GM12878 (cell line): ENCODE results near the gene HORMAD2. TPM values are rescaled to one million over a fixed set of nuclear protein-coding genes. Genes with fewer than 3 reads are reported as not detected.

Experiments
- ATAC-seq: fragments of 200-7000 bp; cut with Tn5 transposase; 3 replicates; pipeline ENCODE4 v1.9.1; 2020; ENCODE audit warnings: mild to moderate bottlenecking, moderate library complexity
- BruUV-seq: library from RNA; stranded (reverse); fragments of 400-500 nt; replicated peaks from 2 replicates; lab custom pipeline; 2021; lab: Mats Ljungman, UMichigan
- CTCF ChIA-PET: fragments of 300-600 bp; sonication (Branson Sonifier 250); formaldehyde crosslinking; extraction: SDS; loops from one replicate; lab custom pipeline; 2021; ENCODE audit warnings: inconsistent platforms; lab: Yijun Ruan, JAX
- POLR2A ChIA-PET: fragments of 350-600 bp; formaldehyde crosslinking; extraction: SDS; loops from one replicate; lab custom pipeline; 2021; ENCODE audit warnings: inconsistent platforms; lab: Charles Lee
- RAD21 ChIA-PET: fragments of 300-600 bp; sonication (Branson Sonifier 250); formaldehyde crosslinking; loops from one replicate; lab custom pipeline; 2023; ENCODE audit warnings: antibody characterized with exemption; ENCODE audit not compliant: unreplicated experiment; lab: Charles Lee
- SMC1A ChIA-PET: fragments of 300-600 bp; sonication (Branson Sonifier 250); formaldehyde crosslinking; loops from one replicate; lab custom pipeline; 2023; ENCODE audit not compliant: unreplicated experiment, uncharacterized antibody; lab: Charles Lee
- DNase-seq: peaks from one replicate; pipeline ENCODE4 v3.0.0-alpha.2; 2011; ENCODE audit warnings: low read depth, low spot score
- FAIRE-seq: peaks from 3 replicates; lab custom pipeline; 2011; peaks lifted over from hg19 to GRCh38; lab: Jason Lieb, UNC
- H2AFZ ChIP-seq: 2 replicates; pipeline ENCODE4 v1.6.0; 2011; ENCODE audit warnings: low read depth, low read length, control low read depth; ENCODE audit not compliant: control insufficient read depth
- H3K27ac ChIP-seq: 2 replicates; pipeline ENCODE4 v1.5.1; 2011; ENCODE audit warnings: control low read depth; ENCODE audit not compliant: control insufficient read depth, insufficient read depth
- H3K27me3 ChIP-seq, 2 experiments: replicated peaks in 1 of 2; 2 replicates each; pipeline versions ENCODE4 v1.6.0 to v1.6.1; 2011; ENCODE audit warnings: low read length in 1 of 2; ENCODE audit not compliant: control insufficient read depth in 2 of 2, insufficient read depth in 2 of 2
- H3K36me3 ChIP-seq, 2 experiments: 2 replicates each; pipeline ENCODE4 v1.5.1; 2011; ENCODE audit warnings: low read length in 1 of 2; ENCODE audit not compliant: control insufficient read depth in 2 of 2, insufficient read depth in 2 of 2
- H3K4me1 ChIP-seq: 2 replicates; pipeline ENCODE4 v1.6.1; 2011; ENCODE audit warnings: mild to moderate bottlenecking, low read length, moderate library complexity, mixed read lengths; ENCODE audit not compliant: control insufficient read depth, insufficient read depth
- H3K4me2 ChIP-seq: 2 replicates; pipeline ENCODE4 v1.6.0; 2011; ENCODE audit warnings: control low read depth; ENCODE audit not compliant: control insufficient read depth, insufficient read depth
- H3K4me3 ChIP-seq: fragments of 200-600 bp; sonication (generic); 2 replicates; pipeline ENCODE4 v1.5.1; 2016
- H3K79me2 ChIP-seq: 2 replicates; pipeline ENCODE4 v1.6.0; 2011; ENCODE audit warnings: low read length; ENCODE audit not compliant: control insufficient read depth, insufficient read depth
- H3K9ac ChIP-seq: 2 replicates; pipeline ENCODE4 v1.8.0; 2011; ENCODE audit warnings: low read length, control low read depth, mixed read lengths; ENCODE audit not compliant: control insufficient read depth, insufficient read depth
- H3K9me3 ChIP-seq: replicated peaks from 3 replicates; pipeline ENCODE4 v1.5.1; 2011; ENCODE audit warnings: mild to moderate bottlenecking, low read length; ENCODE audit not compliant: control insufficient read depth, insufficient read depth
- H4K20me1 ChIP-seq: 2 replicates; pipeline ENCODE4 v1.6.0; 2011; ENCODE audit not compliant: control insufficient read depth, insufficient read depth
- ATF2 ChIP-seq: IDR thresholded peaks from 2 replicates; pipeline ENCODE4 v1.6.1; 2012; ENCODE audit warnings: low read length, inconsistent platforms
- CHD2 ChIP-seq: IDR thresholded peaks from 2 replicates; pipeline ENCODE4 v1.6.1; 2011; ENCODE audit warnings: low read depth, low read length, improper control_type of control experiment, borderline replicate concordance
- EP300 ChIP-seq, 2 experiments: fragments of 150-350 bp in 1 of 2; IDR thresholded peaks; 2 replicates each; pipeline ENCODE4 v1.6.1; 2011 to 2012; ENCODE audit warnings: low read depth in 2 of 2, low read length in 2 of 2, borderline replicate concordance in 1 of 2, improper control_type of control experiment in 1 of 2, inconsistent platforms in 1 of 2; ENCODE audit not compliant: control insufficient read depth in 1 of 2
- ESRRA ChIP-seq: IDR thresholded peaks from 2 replicates; pipeline ENCODE4 v1.6.1; 2012; ENCODE audit warnings: mild to moderate bottlenecking, low read length, improper control_type of control experiment
- FOS ChIP-seq: IDR thresholded peaks from 3 replicates; pipeline ENCODE4 v1.6.1; 2011; ENCODE audit warnings: borderline replicate concordance; ENCODE audit not compliant: insufficient read length; ENCODE audit errors: extremely low read depth
- FOXM1 ChIP-seq: IDR thresholded peaks from 2 replicates; pipeline ENCODE4 v1.6.1; 2012; ENCODE audit warnings: low read depth, mild to moderate bottlenecking, inconsistent platforms, low read length, moderate library complexity
- IKZF2 ChIP-seq, 2 experiments: fragments of 450-650 bp; IDR thresholded peaks; 2 replicates each; pipeline ENCODE4 v1.6.1; 2017; ENCODE audit warnings: mild to moderate bottlenecking in 2 of 2, moderate library complexity in 2 of 2
- IRF5 ChIP-seq: fragments of 450-650 bp; IDR thresholded peaks from 2 replicates; pipeline ENCODE4 v1.6.1; 2017; ENCODE audit warnings: borderline replicate concordance
- KLF5 ChIP-seq: fragments of 450-650 bp; IDR thresholded peaks from 2 replicates; pipeline ENCODE4 v1.6.1; 2014; ENCODE audit warnings: mild to moderate bottlenecking; ENCODE audit not compliant: partially characterized antibody
- RFX5 ChIP-seq: IDR thresholded peaks from 2 replicates; pipeline ENCODE4 v1.6.1; 2011; ENCODE audit warnings: low read depth, low read length, improper control_type of control experiment
- SMAD5 ChIP-seq: IDR thresholded peaks from 2 replicates; pipeline ENCODE4 v1.6.1; 2016; ENCODE audit warnings: antibody characterized with exemption, low read depth
- SMARCA5 ChIP-seq: fragments of 450-650 bp; IDR thresholded peaks from 2 replicates; pipeline ENCODE4 v1.6.1; 2017; ENCODE audit warnings: mild to moderate bottlenecking
- TBL1XR1 ChIP-seq: IDR thresholded peaks from 2 replicates; pipeline ENCODE4 v1.6.1; 2012; ENCODE audit warnings: low read depth, low read length, improper control_type of control experiment
- USF1 ChIP-seq: IDR thresholded peaks from 2 replicates; pipeline ENCODE4 v1.6.1; 2011; ENCODE audit warnings: borderline replicate concordance, low read depth, mild to moderate bottlenecking, moderate library complexity, mixed read lengths, low read length; ENCODE audit not compliant: insufficient read depth; ENCODE audit errors: extremely low read length
- ZBED1 ChIP-seq: IDR thresholded peaks from 2 replicates; pipeline ENCODE4 v1.6.1; 2016; ENCODE audit warnings: borderline replicate concordance
- WGBS: methylation state at CpG from one replicate; pipeline ENCODE4 v1.1.6; 2016; ENCODE audit warnings: low lambda C conversion rate; ENCODE audit not compliant: insufficient replicate concordance, insufficient coverage; ENCODE audit errors: missing lambda C conversion rate; 5-methylcytosine and 5-hydroxymethylcytosine counted together
- in situ Hi-C: fragments of 300-500 bp; cut with MboI; formaldehyde crosslinking; loops from 9 replicates; pipeline ENCODE4 v1.14.3; 2018; ENCODE audit warnings: mixed read lengths
- intact Hi-C: fragments of 100-400 bp; cut with micrococcal nuclease; formaldehyde crosslinking; loops from one replicate; pipeline ENCODE4 v1.14.2; 2022; ENCODE audit not compliant: unreplicated experiment
- polyA plus RNA-seq, 11 experiments: library from polyadenylated mRNA; depleted of rRNA in 4 of 11; unstranded in 6 of 11; stranded (reverse) in 5 of 11; fragments of >200 nt; fragmentation: Nextera tagmentation in 4 of 11; fragmentation: Illumina TruSeq in 1 of 11; extraction: Ambion mirVana in 4 of 11; extraction: Trizol in 1 of 11; gene quantifications; 1 replicate in 1 of 11; 2 replicates in 10 of 11; pipeline versions ENCODE4 v1.2.1 to v1.2.3, GENCODE V29; 2011 to 2016; ENCODE audit warnings: inconsistent platforms in 2 of 11, missing spikeins in 2 of 11, low read depth in 1 of 11
- total RNA-seq, 4 experiments: library from RNA; depleted of rRNA in 3 of 4; stranded (reverse); fragments of >200 nt in 3 of 4; fragmentation: Illumina TruSeq in 1 of 4; extraction: Trizol in 1 of 4; gene quantifications; 2 replicates each; pipeline versions ENCODE4 v1.2.1 to v1.2.3, GENCODE V29; 2013 to 2021

HORMAD2 gene
- total and polyA plus RNA-seq, 10 of the 15 experiments (the other 5 are each of a cell fraction or from before 2014, with no cell fraction given), result 0.07 to 0.13 TPM; not detected in 8

DNA sequence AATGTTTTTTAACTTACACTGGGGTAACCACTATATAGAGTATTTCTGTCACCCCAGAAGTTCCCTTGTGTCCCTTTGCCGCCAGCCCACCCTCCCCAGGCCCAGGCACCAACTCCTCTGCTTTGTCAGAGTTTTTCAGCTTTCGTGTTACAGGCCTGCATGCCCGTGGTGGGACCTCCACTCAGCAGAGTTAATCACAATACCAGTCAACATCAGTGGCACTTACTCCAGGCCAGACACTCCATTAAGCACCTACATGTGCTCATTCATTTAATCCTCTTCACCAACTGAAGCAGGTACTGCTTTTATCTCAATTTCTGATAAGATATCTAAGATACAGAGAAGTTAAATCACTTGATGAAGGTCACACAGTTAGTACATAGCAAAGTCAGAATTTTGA lies 103.0 kb downstream of the HORMAD2 start:
- no peak for DNase-seq
- POLR2A ChIA-PET, result no interaction called here
- in situ Hi-C loops, result no loop called here
- Histone ChIP-seq H3K4me3 (no peak overlapping the region), H3K9me3 (no peaks in the 10 kb centered on the region), H3K4me1 (no peaks in the 10 kb centered on the region), H3K79me2 (no peaks in the 10 kb centered on the region), H3K36me3 (no peaks in the 10 kb centered on the region)
- 28% methylated on average over 3 of the region's 3 CpGs for WGBS
- CTCF ChIA-PET, result no interaction called here
- RAD21 ChIA-PET, result no interaction called here
- TF ChIP-seq CHD2, result no peak
- TF ChIP-seq IRF5, result no peak
- no peak for TF ChIP-seq ESRRA
- no peak for TF ChIP-seq FOS
- TF ChIP-seq, all 136 proteins: peak for 0
- SMC1A ChIA-PET, result interaction anchor here (2.0 kb wide), 1 partner anchor 8 kb away, joined by 9 read pairs; no protein-coding TSS in a partner anchor
- Histone ChIP-seq H3K27ac (no peak overlapping the region), H3K9ac (no peak overlapping the region), H3K4me2 (no peak overlapping the region), H4K20me1 (no peaks in the 10 kb centered on the region), H2AFZ (no peak overlapping the region), H3K27me3 (no peaks in the 10 kb centered on the region)
- no peak for ATAC-seq
- intact Hi-C loops, result no loop called here
- no peak for FAIRE-seq
- BruUV-seq, result no TSS peak

GRCh38 chr22:30183861-30184278 lies 103.6 kb downstream of the HORMAD2 start:
- no peaks in the 10 kb centered on the region for H3K4me1 ChIP-seq
- intact Hi-C loops, result no loop called here
- CTCF ChIA-PET, result no interaction called here
- H3K9ac ChIP-seq, result no peak overlapping the region
- POLR2A ChIA-PET, result no interaction called here
- H3K36me3 ChIP-seq, result no peaks in the 10 kb centered on the region
- no peaks in the 10 kb centered on the region for H3K79me2 ChIP-seq
- H4K20me1 ChIP-seq, result no peaks in the 10 kb centered on the region
- FAIRE-seq, result no peak
- SMC1A ChIA-PET, result interaction anchor here (2.0 kb wide), 1 partner anchor 8 kb away, joined by 9 read pairs; no protein-coding TSS in a partner anchor
- H3K4me2 ChIP-seq, result no peak overlapping the region
- no peaks in the 10 kb centered on the region for H3K9me3 ChIP-seq
- H3K27me3 ChIP-seq, result no peaks in the 10 kb centered on the region
- no peak overlapping the region for H3K4me3 ChIP-seq
- RAD21 ChIA-PET, result no interaction called here
- BruUV-seq, result no TSS peak
- in situ Hi-C loops, result no loop called here
- no peak overlapping the region for H2AFZ ChIP-seq
- H3K27ac ChIP-seq, result no peak overlapping the region
- DNase-seq, result no peak
- peak; percentile 22; the same call in 2 of the 3 replicates for ATAC-seq
- 0% methylated on average over 2 of the region's 2 CpGs for WGBS
- no peak for TF ChIP-seq FOXM1
- no peak for TF ChIP-seq RFX5
- no peak for TF ChIP-seq TBL1XR1
- no peak for TF ChIP-seq KLF5
- no peak for TF ChIP-seq SMARCA5
- TF ChIP-seq IKZF2 (IDR thresholded peaks at IDR 0.05), result peak in 1 of 2 experiments; percentile 11; a peak in 1 of 4 replicates
- TF ChIP-seq ZBED1, result no peak
- TF ChIP-seq EP300 (IDR thresholded peaks at IDR 0.05; ENCODE audit: borderline replicate concordance in 1 of 2, control insufficient read depth in 1 of 2, low read depth in 2 of 2, low read length in 2 of 2), result no peak
- TF ChIP-seq SMAD5, result no peak
- no peak for TF ChIP-seq USF1
- no peak for TF ChIP-seq ATF2
